Measurements from ENCODE around the gene DEDD2.

- TF ChIP-seq CTCF (IDR thresholded peaks at IDR 0.05), result no peak
- no peak for TF ChIP-seq POLR2AphosphoS5 (IDR thresholded peaks at IDR 0.05)
- no peak for TF ChIP-seq POLR2A (IDR thresholded peaks at IDR 0.05)
- TF ChIP-seq EP300 (IDR thresholded peaks at IDR 0.05), result no peak
These were observed 8.9 kb downstream of the DEDD2 start for GRCh38 chr19:42208612-42209011.
